GM04504 (cell line): ENCODE measurements around the gene HYDIN.
"Not testable (repeated sequence)": the region's sequence is repeated elsewhere in the genome, so short reads cannot be mapped to it uniquely, and the experiment has no call there.

ENCODE experiments used
- DNase-seq: peaks from one replicate; pipeline ENCODE4 v3.0.0-alpha.2; 2012; ENCODE audit warnings: low read depth

The HYDIN gene

DNA sequence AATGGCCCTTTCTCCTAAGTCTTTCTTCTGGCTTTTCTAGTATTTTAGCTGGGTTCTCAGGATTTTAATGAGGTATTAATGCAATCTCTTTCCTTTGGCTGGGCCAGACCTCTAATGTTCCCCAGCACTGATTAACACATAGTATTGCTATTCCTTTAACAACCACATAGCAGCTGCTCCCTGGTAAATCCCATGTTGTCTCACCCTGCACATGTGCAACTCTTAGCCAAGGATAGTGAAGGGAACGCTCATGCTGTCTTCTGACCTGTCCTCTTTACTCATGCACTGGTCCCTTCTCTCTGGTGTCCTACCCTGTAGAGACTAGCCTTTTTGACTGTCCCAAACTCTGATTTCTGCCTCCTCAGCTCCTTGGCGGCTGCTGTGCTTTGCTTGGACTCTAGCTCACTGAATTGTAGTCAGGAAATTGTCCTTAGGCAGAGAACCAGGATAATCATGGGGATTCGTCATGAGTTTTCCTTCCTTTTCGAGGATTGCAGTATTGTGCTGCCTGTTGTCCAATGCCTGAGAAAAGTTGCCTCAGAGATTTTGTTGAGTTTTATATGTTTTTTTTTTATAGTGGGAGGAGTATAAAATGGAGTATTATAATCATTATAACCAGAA lies 406.9 kb downstream of the HYDIN start:
- not testable (repeated sequence) for DNase-seq

GRCh38 chr16:70822734-70823133 lies 407.8 kb downstream of the HYDIN start:
- DNase-seq = not testable (repeated sequence)

GRCh38 chr16:70818088-70818487 lies 412.4 kb downstream of the HYDIN start:
- not testable (repeated sequence) for DNase-seq

GRCh38 chr16:70809392-70810060 lies 421.0 kb downstream of the HYDIN start:
- no peak for DNase-seq

DNA sequence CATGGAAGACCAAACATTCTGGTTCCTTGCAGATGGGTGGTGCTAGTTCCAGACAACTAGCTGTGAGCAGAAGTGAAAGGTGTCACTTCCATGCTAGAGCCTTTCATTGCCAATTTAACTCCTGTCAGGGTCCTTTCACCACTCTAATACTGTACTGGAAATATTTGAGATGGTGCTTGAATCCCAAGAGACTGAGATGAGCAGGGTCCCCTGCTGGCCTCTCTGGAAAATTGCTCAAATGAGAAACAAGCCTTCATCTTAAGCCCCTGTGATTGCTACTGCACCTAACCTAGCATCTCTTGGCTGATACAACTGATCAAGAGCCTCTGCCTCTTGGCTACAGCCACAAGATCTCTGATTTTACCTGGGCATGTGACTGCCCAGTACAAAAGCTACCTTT lies 422.2 kb downstream of the HYDIN start:
- DNase-seq = no peak

GRCh38 chr16:70805787-70806186 lies 424.7 kb downstream of the HYDIN start:
- peak; percentile 35 for DNase-seq

GRCh38 chr16:70805380-70805779 lies 425.1 kb downstream of the HYDIN start:
- DNase-seq = no peak

- DNase-seq = no peak
Measured at GRCh38 chr16:70804734-70805169, 425.8 kb downstream of the HYDIN start.

- DNase-seq = peak; percentile 71
Measured at GRCh38 chr16:70804153-70804733, 426.3 kb downstream of the HYDIN start.

DNA sequence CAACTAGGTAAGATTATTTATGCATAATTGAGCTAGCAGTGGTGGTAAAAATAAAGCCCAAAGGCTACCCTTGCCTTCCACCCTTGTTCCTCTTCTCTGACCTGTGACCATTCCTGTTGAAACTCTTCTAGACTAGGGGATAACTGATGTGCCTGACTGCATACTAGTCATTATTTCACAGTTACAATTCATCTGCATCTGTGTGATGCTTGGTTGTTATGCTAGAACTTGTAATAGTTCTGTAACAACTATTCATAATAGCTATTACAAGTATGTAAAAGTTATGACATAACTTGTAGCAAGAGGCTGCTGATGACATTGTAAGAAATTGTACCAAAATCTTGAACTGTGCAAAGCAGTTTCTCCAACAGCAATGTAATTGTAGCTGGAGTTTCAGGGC lies 427.2 kb downstream of the HYDIN start:
- no peak for DNase-seq

- no peak for DNase-seq
Measured at GRCh38 chr16:70801611-70802010, 428.9 kb downstream of the HYDIN start.

GRCh38 chr16:70800781-70801480 lies 429.6 kb downstream of the HYDIN start, which contains the start of gene VAC14:
Gene VAC14 (minus strand): TSS chr16:70801158. CDS start chr16:70800900, 258 bp downstream.
- DNase-seq = peak; percentile 50

- DNase-seq = no peak
Measured at GRCh38 chr16:70800311-70800710, 430.2 kb downstream of the HYDIN start.

DNA sequence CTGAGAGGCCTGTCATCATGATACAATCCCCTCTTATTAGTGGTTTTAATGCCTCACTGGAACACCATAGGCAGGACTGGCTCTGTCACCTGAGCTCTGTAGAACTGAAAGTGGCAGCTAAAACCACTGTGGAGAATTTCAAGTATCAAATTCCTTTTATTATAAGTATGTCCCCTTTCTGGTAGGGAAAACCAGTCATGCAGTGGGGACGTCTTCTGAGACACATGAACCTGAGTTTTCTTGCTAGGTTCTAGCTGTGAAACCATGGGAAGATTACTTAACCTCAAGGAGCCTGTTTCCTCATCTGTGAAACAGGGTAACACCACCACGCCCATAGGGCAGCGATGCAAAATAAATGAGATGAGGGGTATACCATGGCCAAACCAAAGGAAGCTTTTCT lies 434.2 kb downstream of the HYDIN start:
- DNase-seq = no peak

DNA sequence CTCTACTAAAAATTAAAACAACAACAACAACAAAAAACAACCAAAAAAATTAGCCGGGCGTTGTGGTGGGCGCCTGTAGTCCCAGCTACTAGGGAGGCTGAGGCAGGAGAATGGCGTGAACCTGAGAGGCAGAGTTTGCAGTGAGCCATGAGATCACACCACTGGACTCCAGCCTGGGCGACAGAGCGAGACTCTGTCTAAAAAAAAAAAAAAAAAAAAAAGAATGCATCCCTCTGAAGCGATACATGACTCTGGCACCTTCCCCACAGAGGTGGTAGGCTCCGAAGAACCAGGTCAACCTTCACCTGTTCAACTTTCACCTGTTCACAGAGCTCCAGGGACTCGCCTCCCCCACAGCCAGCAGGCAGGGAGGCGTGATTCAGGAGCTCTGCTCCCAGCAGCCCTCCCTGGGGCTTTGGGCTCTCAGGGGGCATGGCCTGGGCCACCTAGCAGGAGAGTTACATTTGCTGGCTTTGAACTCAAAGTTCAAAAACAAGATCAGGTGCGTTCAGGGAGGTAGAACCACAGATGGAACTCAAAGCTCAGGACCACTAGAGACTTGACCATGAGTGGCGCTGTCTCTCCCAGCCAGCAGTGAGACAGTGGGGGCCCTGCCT lies 435.1 kb downstream of the HYDIN start:
- DNase-seq = no peak

- no peak for DNase-seq
Measured at GRCh38 chr16:70793851-70794502, 436.5 kb downstream of the HYDIN start.

GRCh38 chr16:70790815-70791214 lies 439.7 kb downstream of the HYDIN start:
- no peak for DNase-seq

- no peak for DNase-seq
Measured at GRCh38 chr16:70789595-70790447, 440.7 kb downstream of the HYDIN start.

GRCh38 chr16:70788668-70789594 lies 441.6 kb downstream of the HYDIN start:
- DNase-seq = no peak
